ENCODE measurements around the gene OBSCN. TPM values are rescaled to one million over a fixed set of nuclear protein-coding genes. Genes with fewer than 3 reads are reported as not detected.
"Not testable (repeated sequence)": the region's sequence is repeated elsewhere in the genome, so short reads cannot be mapped to it uniquely, and the experiment has no call there.

Gene OBSCN
- total and polyA plus RNA-seq, 2 of the 13 experiments (the other 11 are each of a cell fraction or from before 2014, with no cell fraction given), result 0.20 TPM

DNA sequence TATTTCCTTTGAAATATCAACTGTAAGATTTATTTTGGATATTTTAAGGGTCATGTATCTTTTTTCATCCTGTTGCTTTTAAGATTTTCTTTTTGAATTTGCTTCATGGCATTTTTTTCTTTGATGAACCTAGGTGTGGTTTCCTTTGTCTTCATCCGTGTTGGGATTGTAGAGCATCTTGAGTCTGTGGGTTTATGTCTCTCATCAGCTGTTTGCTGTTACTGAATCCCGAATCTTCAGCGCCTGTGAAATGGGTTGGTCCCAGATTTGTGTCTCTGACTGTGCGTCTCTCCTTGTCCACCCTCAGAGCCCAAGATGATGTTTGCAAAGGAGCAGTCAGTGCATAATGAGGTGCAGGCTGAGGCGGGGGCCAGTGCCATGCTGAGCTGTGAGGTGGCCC is 36.1 kb downstream of the OBSCN start:
- H4K20me1 ChIP-seq (ENCODE audit: insufficient read depth, low read length); H3K4me3 ChIP-seq (replicated peaks in 1 of 3; ENCODE audit: insufficient read depth in 1 of 3, low read depth in 2 of 3, low read length in 3 of 3); POLR2A ChIA-PET; H3K4me1 ChIP-seq (ENCODE audit: insufficient read depth, low read length); in situ Hi-C loops (cut with HindIII; ENCODE audit: extremely low pct_ligation_motif_present, low pct_unique_long_range_greater_than_20kb); ATAC-seq; H3K9ac ChIP-seq (ENCODE audit: insufficient read depth, low read depth, low read length); H3K79me2 ChIP-seq (ENCODE audit: insufficient read depth, low read length); FAIRE-seq; intact Hi-C loops (cut with micrococcal nuclease; ENCODE audit: unreplicated experiment); DNase-seq (ENCODE audit: low spot score); BruUV-seq (replicated peaks); H3K36me3 ChIP-seq (replicated peaks in 1 of 2; ENCODE audit: control insufficient read depth in 1 of 2, insufficient read depth in 2 of 2, low read length in 2 of 2); H2AFZ ChIP-seq (ENCODE audit: low read length); H3K4me2 ChIP-seq (ENCODE audit: low read depth, low read length); CTCF ChIA-PET (ENCODE audit: low intra/inter-chr PET ratio, low total read pairs); H3K27me3 ChIP-seq (ENCODE audit: control insufficient read depth in 1 of 2, insufficient read depth in 2 of 2, low read length in 2 of 2); H3K27ac ChIP-seq (ENCODE audit: extremely low read length, insufficient read depth, low read length): not testable (repeated sequence)
- 11% methylated on average over 5 of the region's 5 CpGs for WGBS (ENCODE audit: low lambda C conversion rate)
- peaks cover 37% of the 10 kb centered on the region for H3K9me3 ChIP-seq (ENCODE audit: low read length)

DNA sequence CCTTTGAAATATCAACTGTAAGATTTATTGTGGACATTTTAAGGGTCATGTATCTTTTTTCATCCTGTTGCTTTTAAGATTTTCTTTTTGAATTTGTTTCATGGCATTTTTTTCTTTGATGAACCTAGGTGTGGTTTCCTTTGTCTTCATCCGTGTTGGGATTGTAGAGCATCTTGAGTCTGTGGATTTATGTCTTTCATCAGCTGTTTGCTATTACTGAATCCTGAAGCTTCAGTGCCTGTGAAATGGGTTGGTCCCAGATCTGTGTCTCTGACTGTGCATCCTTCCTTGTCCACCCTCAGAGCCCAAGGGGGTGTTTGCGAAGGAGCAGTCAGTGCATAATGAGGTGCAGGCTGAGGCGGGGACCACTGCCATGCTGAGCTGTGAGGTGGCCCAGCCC is 37.3 kb downstream of the OBSCN start:
- Histone ChIP-seq H3K9me3 (ENCODE audit: low read length) (peaks cover 37% of the 10 kb centered on the region), H2AFZ (ENCODE audit: low read length) (no peak overlapping the region), H3K4me2 (ENCODE audit: low read depth, low read length) (no peak overlapping the region), H3K27ac (ENCODE audit: extremely low read length, insufficient read depth, low read length) (no peak overlapping the region), H3K4me3 (replicated peaks in 1 of 3; ENCODE audit: insufficient read depth in 1 of 3, low read depth in 2 of 3, low read length in 3 of 3) (no peak overlapping the region), H4K20me1 (ENCODE audit: insufficient read depth, low read length) (no peaks in the 10 kb centered on the region), H3K9ac (ENCODE audit: insufficient read depth, low read depth, low read length) (no peak overlapping the region), H3K79me2 (ENCODE audit: insufficient read depth, low read length) (no peaks in the 10 kb centered on the region), H3K36me3 (replicated peaks in 1 of 2; ENCODE audit: control insufficient read depth in 1 of 2, insufficient read depth in 2 of 2, low read length in 2 of 2) (no peaks in the 10 kb centered on the region), H3K27me3 (ENCODE audit: control insufficient read depth in 1 of 2, insufficient read depth in 2 of 2, low read length in 2 of 2) (no peaks in the 10 kb centered on the region; a peak in 2 of 5 replicates), H3K4me1 (ENCODE audit: insufficient read depth, low read length) (no peaks in the 10 kb centered on the region)
- WGBS (ENCODE audit: low lambda C conversion rate), result 6% methylated on average over 3 of the region's 3 CpGs
- TF ChIP-seq ZNF367 (CRISPR knock-in tag; IDR thresholded peaks at IDR 0.05; ENCODE audit: borderline replicate concordance), result no peak
- no peak for TF ChIP-seq MYNN (CRISPR knock-in tag; IDR thresholded peaks at IDR 0.05; ENCODE audit: low read depth)
- TF ChIP-seq SKI (IDR thresholded peaks at IDR 0.05; ENCODE audit: partially characterized antibody), result no peak
- TF ChIP-seq ZNF75D (CRISPR knock-in tag; IDR thresholded peaks at IDR 0.05; ENCODE audit: borderline replicate concordance), result no peak
- no peak for TF ChIP-seq TAF15 (IDR thresholded peaks at IDR 0.05; ENCODE audit: low read depth, low read length, poor library complexity, severe bottlenecking)
- TF ChIP-seq JDP2 (CRISPR knock-in tag; IDR thresholded peaks at IDR 0.05; ENCODE audit: borderline replicate concordance), result no peak
- ATAC-seq (no peak), DNase-seq (ENCODE audit: low spot score) (no peak), FAIRE-seq (no peak)
- BruUV-seq (replicated peaks), result no TSS peak
- intact Hi-C loops (cut with micrococcal nuclease; ENCODE audit: unreplicated experiment) (no loop called here), in situ Hi-C loops (cut with HindIII; ENCODE audit: extremely low pct_ligation_motif_present, low pct_unique_long_range_greater_than_20kb) (no loop called here)
- POLR2A ChIA-PET, result no interaction called here
- CTCF ChIA-PET (ENCODE audit: low intra/inter-chr PET ratio, low total read pairs), result no interaction called here
